IMR-90 (cell line): Measurements from ENCODE around the gene ZCCHC24. TPM values are rescaled to one million over a fixed set of nuclear protein-coding genes. Genes with fewer than 3 reads are reported as not detected.
A peak's percentile ranks its signal among the peaks of the same experiment; 100 is the strongest.

Experiments
- ATAC-seq: fragments of 200-7000 bp; cut with Tn5 transposase; 2 replicates; pipeline ENCODE4 v1.9.1; 2020; ENCODE audit warnings: low read depth, mild to moderate bottlenecking, moderate library complexity
- BruUV-seq: library from RNA; stranded (reverse); fragments of 400-500 nt; replicated peaks from 2 replicates; lab custom pipeline; 2021; lab: Mats Ljungman, UMichigan
- CTCF ChIA-PET: fragments of 300-600 bp; formaldehyde crosslinking; extraction: SDS; loops from one replicate; lab custom pipeline; 2021; ENCODE audit warnings: antibody characterized with exemption; lab: Yijun Ruan, JAX
- POLR2A ChIA-PET: fragments of 300-600 bp; sonication (Branson Sonifier 250); formaldehyde crosslinking; loops from one replicate; lab custom pipeline; 2022; ENCODE audit warnings: antibody characterized with exemption; ENCODE audit not compliant: unreplicated experiment; lab: Charles Lee
- DNase-seq: peaks from one replicate; pipeline ENCODE4 v3.0.0; 2013
- H2AFZ ChIP-seq: replicated peaks from 2 replicates; pipeline ENCODE3; 2013; ENCODE audit warnings: low read length, mild to moderate bottlenecking; ENCODE audit not compliant: poor library complexity
- H2AK5ac ChIP-seq: 2 replicates; pipeline ENCODE4 v1.6.1; 2013; ENCODE audit warnings: low read depth, low read length, inconsistent platforms
- H2AK9ac ChIP-seq: replicated peaks from 2 replicates; pipeline ENCODE3; 2013; ENCODE audit warnings: mild to moderate bottlenecking, low read depth, low read length, moderate library complexity; ENCODE audit not compliant: poor library complexity
- H2BK120ac ChIP-seq: 2 replicates; pipeline ENCODE4 v1.6.1; 2013; ENCODE audit warnings: low read depth, low read length, inconsistent platforms
- H2BK15ac ChIP-seq: 3 replicates; pipeline ENCODE4 v1.6.1; 2013; ENCODE audit warnings: low read depth, low read length, inconsistent platforms
- H2BK20ac ChIP-seq: 2 replicates; pipeline ENCODE4 v1.6.1; 2013; ENCODE audit warnings: low read depth, mild to moderate bottlenecking, inconsistent platforms, low read length, moderate library complexity
- H2BK5ac ChIP-seq: 2 replicates; pipeline ENCODE4 v1.6.1; 2013; ENCODE audit warnings: mild to moderate bottlenecking, low read depth, low read length, inconsistent platforms; ENCODE audit not compliant: poor library complexity, severe bottlenecking
- H3K14ac ChIP-seq: replicated peaks from 2 replicates; pipeline ENCODE4 v1.6.1; 2013; ENCODE audit warnings: low read depth, low read length, inconsistent platforms
- H3K18ac ChIP-seq: 2 replicates; pipeline ENCODE4 v1.6.1; 2013; ENCODE audit warnings: low read depth, low read length, control low read depth
- H3K23ac ChIP-seq: 2 replicates; pipeline ENCODE4 v1.6.1; 2013; ENCODE audit warnings: low read depth, low read length, inconsistent platforms
- H3K27ac ChIP-seq: 2 replicates; pipeline ENCODE4 v1.5.1; 2013; ENCODE audit warnings: mild to moderate bottlenecking, control low read depth, low read length; ENCODE audit not compliant: insufficient read depth
- H3K27me3 ChIP-seq: 2 replicates; pipeline ENCODE4 v1.6.1; 2013; ENCODE audit warnings: low read length; ENCODE audit not compliant: control insufficient read depth, insufficient read depth
- H3K36me3 ChIP-seq: 2 replicates; pipeline ENCODE4 v1.6.1; 2013; ENCODE audit warnings: low read length, mixed read lengths; ENCODE audit not compliant: control insufficient read depth, insufficient read depth
- H3K4ac ChIP-seq: 2 replicates; pipeline ENCODE4 v1.6.1; 2013; ENCODE audit warnings: low read depth, low read length, inconsistent platforms
- H3K4me1 ChIP-seq: 2 replicates; pipeline ENCODE4 v1.6.1; 2013; ENCODE audit warnings: low read length, mixed read lengths; ENCODE audit not compliant: control insufficient read depth, insufficient read depth
- H3K4me2 ChIP-seq: 2 replicates; pipeline ENCODE4 v1.6.1; 2013; ENCODE audit warnings: low read depth, mild to moderate bottlenecking, control low read depth, low read length, moderate library complexity
- H3K4me3 ChIP-seq: 2 replicates; pipeline ENCODE4 v1.5.1; 2013; ENCODE audit warnings: low read depth, mild to moderate bottlenecking, control low read depth, low read length, moderate library complexity; ENCODE audit not compliant: insufficient read depth
- H3K56ac ChIP-seq: 2 replicates; pipeline ENCODE4 v1.6.1; 2013; ENCODE audit warnings: low read length, inconsistent platforms; ENCODE audit not compliant: insufficient read depth; ENCODE audit errors: extremely low read depth
- H3K79me1 ChIP-seq, 2 experiments: 2 replicates each; pipeline ENCODE4 v1.6.1; 2013; ENCODE audit warnings: low read length in 2 of 2, inconsistent platforms in 1 of 2, low read depth in 1 of 2
- H3K9ac ChIP-seq: 2 replicates; pipeline ENCODE4 v1.6.1; 2013; ENCODE audit warnings: low read depth, low read length, control low read depth
- H3K9me1 ChIP-seq: 2 replicates; pipeline ENCODE4 v1.6.1; 2013; ENCODE audit warnings: low read length, inconsistent platforms; ENCODE audit not compliant: insufficient read depth
- H3K9me3 ChIP-seq: 2 replicates; pipeline ENCODE4 v1.6.1; 2013; ENCODE audit warnings: low read length; ENCODE audit not compliant: control insufficient read depth, insufficient read depth
- H4K20me1 ChIP-seq: 2 replicates; pipeline ENCODE4 v1.6.1; 2013; ENCODE audit warnings: low read length, inconsistent platforms; ENCODE audit not compliant: insufficient read depth
- H4K5ac ChIP-seq: 2 replicates; pipeline ENCODE4 v1.6.1; 2013; ENCODE audit warnings: mild to moderate bottlenecking, low read depth, low read length, control low read depth
- H4K8ac ChIP-seq, 2 experiments: 2 replicates each; pipeline ENCODE4 v1.6.1; 2013; ENCODE audit warnings: low read depth in 2 of 2, low read length in 2 of 2, control low read depth in 1 of 2, inconsistent platforms in 1 of 2
- H4K91ac ChIP-seq: 2 replicates; pipeline ENCODE4 v1.6.1; 2013; ENCODE audit warnings: low read depth, low read length, inconsistent platforms; ENCODE audit not compliant: insufficient read depth
- BHLHE40 ChIP-seq: fragments of 150-350 bp; IDR thresholded peaks from 2 replicates; pipeline ENCODE4 v1.6.1; 2016; ENCODE audit warnings: mild to moderate bottlenecking, low read depth, low read length
- CEBPB ChIP-seq: IDR thresholded peaks from 2 replicates; pipeline ENCODE4 v1.6.1; 2012; ENCODE audit warnings: low read depth, low read length, improper control_type of control experiment
- CHD1 ChIP-seq: IDR thresholded peaks from 2 replicates; pipeline ENCODE4 v1.6.1; 2012; ENCODE audit warnings: low read depth, low read length, improper control_type of control experiment
- CTCF ChIP-seq: conservative IDR thresholded peaks from 2 replicates; pipeline ENCODE4 v1.5.1; 2012; ENCODE audit warnings: mild to moderate bottlenecking, low read depth, low read length, improper control_type of control experiment
- FOS ChIP-seq: fragments of 150-350 bp; IDR thresholded peaks from 2 replicates; pipeline ENCODE4 v1.6.1; 2016; ENCODE audit warnings: low read depth, low read length
- MAZ ChIP-seq: IDR thresholded peaks from 2 replicates; pipeline ENCODE4 v1.6.1; 2012; ENCODE audit warnings: low read depth, mild to moderate bottlenecking, low read length, improper control_type of control experiment, moderate library complexity, borderline replicate concordance
- MXI1 ChIP-seq: IDR thresholded peaks from 2 replicates; pipeline ENCODE4 v1.6.1; 2012; ENCODE audit warnings: low read depth, mild to moderate bottlenecking, low read length, moderate library complexity, borderline replicate concordance
- NFE2L2 ChIP-seq: fragments of 150-350 bp; IDR thresholded peaks from 2 replicates; pipeline ENCODE4 v1.6.1; 2016; ENCODE audit warnings: low read depth, mild to moderate bottlenecking, low read length
- POLR2A ChIP-seq: IDR thresholded peaks from 2 replicates; pipeline ENCODE4 v1.6.1; 2012; ENCODE audit warnings: mild to moderate bottlenecking, low read depth, low read length
- RAD21 ChIP-seq: IDR thresholded peaks from 2 replicates; pipeline ENCODE4 v1.6.1; 2012; ENCODE audit warnings: low read length, improper control_type of control experiment
- SMC3 ChIP-seq: fragments of 150-350 bp; IDR thresholded peaks from 2 replicates; pipeline ENCODE4 v1.6.1; 2016; ENCODE audit warnings: low read depth, mild to moderate bottlenecking, antibody characterized with exemption, low read length, moderate library complexity
- WGBS, 2 experiments: methylation state at CpG; one replicate each; pipeline versions ENCODE4 v1.1.5 to v1.1.7; 2013; ENCODE audit warnings: missing lambda C conversion rate in 2 of 2; ENCODE audit not compliant: insufficient read length in 1 of 2; ENCODE audit errors: extremely low coverage in 2 of 2; 5-methylcytosine and 5-hydroxymethylcytosine counted together
- dilution Hi-C: fragments of 300-500 bp; cut with HindIII; formaldehyde crosslinking; loops from one replicate; pipeline ENCODE4 v1.14.3; 2018; ENCODE audit warnings: low sequenced_read_pairs; ENCODE audit not compliant: unreplicated experiment
- in situ Hi-C: fragments of 300-500 bp; cut with MboI; formaldehyde crosslinking; loops from 3 replicates; pipeline ENCODE4 v1.14.3; 2019; ENCODE audit warnings: low sequenced_read_pairs, inconsistent platforms, mixed read lengths
- intact Hi-C: fragments of 100-400 bp; cut with micrococcal nuclease; formaldehyde crosslinking; loops from 2 replicates; pipeline ENCODE4 v1.10.0; 2022
- polyA plus RNA-seq, 3 experiments: library from polyadenylated mRNA; depleted of rRNA; stranded (reverse); fragments of >200 nt; gene quantifications; 2 replicates each; pipeline ENCODE4 v1.2.3, GENCODE V29; 2012; ENCODE audit warnings: low replicate concordance in 1 of 3
- total RNA-seq: library from RNA; depleted of rRNA; stranded (reverse); fragments of >200 nt; gene quantifications from 2 replicates; pipeline ENCODE4 v1.2.3, GENCODE V29; 2012
- TF ChIP-seq, protein P1 (sequence below): fragments of 150-350 bp; IDR thresholded peaks from 2 replicates; pipeline ENCODE4 v1.6.1; 2016; ENCODE audit warnings: low read depth, mild to moderate bottlenecking, low read length, moderate library complexity, borderline replicate concordance
- TF ChIP-seq, protein P2 (sequence below): fragments of 150-350 bp; IDR thresholded peaks from 2 replicates; pipeline ENCODE4 v1.6.1; 2017; ENCODE audit warnings: mild to moderate bottlenecking, antibody characterized with exemption, low read length, low read depth

Gene ZCCHC24
- total and polyA plus RNA-seq, 2 of the 4 experiments (the other 2 are of a cell fraction), result 15.1 to 25.9 TPM

GRCh38 chr10:79379512-79380124 is 65.8 kb downstream of the ZCCHC24 start:
- Histone ChIP-seq H2AK9ac (peak overlapping the region; percentile 83), H2BK15ac (peak overlapping the region; percentile 76; the same call in 1 of the 3 replicates), H2AK5ac (peak overlapping the region; percentile 92), H3K4me2 (no peak overlapping the region), H2BK5ac (no peak overlapping the region), H3K23ac (0 out of 2 replicates have a peak overlapping the region, but pooled peaks have one; percentile 52), H2BK20ac (peak overlapping the region; percentile 30; the same call in 1 of the 2 replicates), H3K4me1 (peaks cover 39% of the 10 kb centered on the region), H4K20me1 (no peaks in the 10 kb centered on the region), H2AFZ (peak overlapping the region; percentile 64), H3K9ac (no peak overlapping the region), H4K91ac (peak overlapping the region; percentile 90), H2BK120ac (peak overlapping the region; percentile 38), H3K27me3 (no peaks in the 10 kb centered on the region), H3K4me3 (no peak overlapping the region), H4K5ac (peak overlapping the region; percentile 37; the same call in 1 of the 2 replicates), H4K8ac (peak overlapping the region; percentile 61 to 64; a peak in 3 of 4 replicates), H3K4ac (peak overlapping the region; percentile 84), H3K56ac (no peak overlapping the region), H3K79me1 (peaks cover 3 to 18% of the 10 kb centered on the region in 2 experiments; a peak in 1 of 4 replicates), H3K18ac (no peak overlapping the region), H3K14ac (peak overlapping the region; percentile 64), H3K9me1 (peaks cover 32% of the 10 kb centered on the region), H3K36me3 (peaks cover 11% of the 10 kb centered on the region; the same call in 1 of the 2 replicates), H3K27ac (peak overlapping the region; percentile 8), H3K9me3 (no peaks in the 10 kb centered on the region)
- in situ Hi-C loops, result loop anchor here (10.0 to 25.0 kb wide), 3 partner anchors 108 to 545 kb away; no protein-coding TSS in a partner anchor
- DNase-seq, result no peak
- no peak for ATAC-seq
- TF ChIP-seq NFE2L2 (no peak), RAD21 (no peak), POLR2A (no peak), BHLHE40 (no peak), MXI1 (no peak), SMC3 (no peak), MAZ (no peak), CHD1 (no peak), CTCF (no peak), CEBPB (no peak), FOS (no peak)
- TF ChIP-seq, protein P1, sequence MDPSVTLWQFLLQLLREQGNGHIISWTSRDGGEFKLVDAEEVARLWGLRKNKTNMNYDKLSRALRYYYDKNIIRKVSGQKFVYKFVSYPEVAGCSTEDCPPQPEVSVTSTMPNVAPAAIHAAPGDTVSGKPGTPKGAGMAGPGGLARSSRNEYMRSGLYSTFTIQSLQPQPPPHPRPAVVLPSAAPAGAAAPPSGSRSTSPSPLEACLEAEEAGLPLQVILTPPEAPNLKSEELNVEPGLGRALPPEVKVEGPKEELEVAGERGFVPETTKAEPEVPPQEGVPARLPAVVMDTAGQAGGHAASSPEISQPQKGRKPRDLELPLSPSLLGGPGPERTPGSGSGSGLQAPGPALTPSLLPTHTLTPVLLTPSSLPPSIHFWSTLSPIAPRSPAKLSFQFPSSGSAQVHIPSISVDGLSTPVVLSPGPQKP, result no peak
- TF ChIP-seq, protein P2, sequence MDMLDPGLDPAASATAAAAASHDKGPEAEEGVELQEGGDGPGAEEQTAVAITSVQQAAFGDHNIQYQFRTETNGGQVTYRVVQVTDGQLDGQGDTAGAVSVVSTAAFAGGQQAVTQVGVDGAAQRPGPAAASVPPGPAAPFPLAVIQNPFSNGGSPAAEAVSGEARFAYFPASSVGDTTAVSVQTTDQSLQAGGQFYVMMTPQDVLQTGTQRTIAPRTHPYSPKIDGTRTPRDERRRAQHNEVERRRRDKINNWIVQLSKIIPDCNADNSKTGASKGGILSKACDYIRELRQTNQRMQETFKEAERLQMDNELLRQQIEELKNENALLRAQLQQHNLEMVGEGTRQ, result no peak
- ChIA-PET POLR2A (interaction anchor here (0.6 kb wide), 1 partner anchor 686 kb away, joined by 3 read pairs; no protein-coding TSS in a partner anchor), CTCF (no interaction called here)
- WGBS, 2 experiments, result 82% methylated on average over 5 of the region's 9 CpGs; no CpG with 5 or more reads in 1 of the 2 experiments
- dilution Hi-C loops, result no loop called here
- BruUV-seq, result no TSS peak
- intact Hi-C loops, result loop anchor here (10.0 kb wide), 1 partner anchor 155 kb away; no protein-coding TSS in a partner anchor
